HepG2 (cell line): ENCODE data around the gene SLBP. TPM values are rescaled to one million over a fixed set of nuclear protein-coding genes. Genes with fewer than 3 reads are reported as not detected.

Experiments used
- ATF7 ChIP-seq, 2 experiments: fragments of 450-650 bp in 1 of 2; sonication (generic) in 1 of 2; formaldehyde crosslinking in 1 of 2; IDR thresholded peaks; 2 replicates each; pipeline versions ENCODE4 v1.4.0 to v1.6.1; 2016 to 2020; ENCODE audit warnings: antibody characterized with exemption in 1 of 2, mild to moderate bottlenecking in 1 of 2, missing genetic modification reagents in 1 of 2
- DNMT3B ChIP-seq: conservative IDR thresholded peaks from 2 replicates; pipeline ENCODE4 v1.6.1; 2016; ENCODE audit warnings: missing biosample characterization, control low read depth
- FOXK2 ChIP-seq: fragments of 450-650 bp; IDR thresholded peaks from 2 replicates; pipeline ENCODE4 v1.6.1; 2016
- JUN ChIP-seq: sonication (generic); formaldehyde crosslinking; IDR thresholded peaks from 2 replicates; pipeline ENCODE4 v1.4.0; 2020; ENCODE audit warnings: mild to moderate bottlenecking, missing genetic modification reagents
- KAT7 ChIP-seq: IDR thresholded peaks from 2 replicates; pipeline ENCODE4 v1.6.1; 2018; ENCODE audit warnings: borderline replicate concordance, missing compliant biosample characterization
- NFKB2 ChIP-seq: sonication (generic); formaldehyde crosslinking; IDR thresholded peaks from 2 replicates; pipeline ENCODE4 v1.4.0; 2020; ENCODE audit warnings: missing genetic modification reagents, borderline replicate concordance
- PCBP1 ChIP-seq: fragments of 200-400 bp; formaldehyde crosslinking; IDR thresholded peaks from 2 replicates; pipeline ENCODE4 v1.6.1; 2017; ENCODE audit warnings: mild to moderate bottlenecking, low read depth, low read length, borderline replicate concordance
- POLR2A ChIP-seq, 2 experiments: IDR thresholded peaks; 2 replicates each; pipeline ENCODE4 v1.6.1; 2011; ENCODE audit warnings: low read depth in 2 of 2, low read length in 2 of 2, mild to moderate bottlenecking in 1 of 2, moderate library complexity in 1 of 2; ENCODE audit not compliant: insufficient read depth in 1 of 2
- RBAK ChIP-seq: sonication (generic); formaldehyde crosslinking; IDR thresholded peaks from 2 replicates; pipeline ENCODE4 v1.5.1; 2020; ENCODE audit warnings: mild to moderate bottlenecking, missing genetic modification reagents
- RELA ChIP-seq: sonication (generic); formaldehyde crosslinking; IDR thresholded peaks from 2 replicates; pipeline ENCODE4 v1.4.0; 2020; ENCODE audit warnings: missing genetic modification reagents
- RFXAP ChIP-seq: sonication (generic); formaldehyde crosslinking; IDR thresholded peaks from 2 replicates; pipeline ENCODE4 v1.4.0; 2020; ENCODE audit warnings: missing genetic modification reagents, borderline replicate concordance
- RXRB ChIP-seq: IDR thresholded peaks from 2 replicates; pipeline ENCODE4 v1.6.1; 2016; ENCODE audit warnings: borderline replicate concordance, missing genetic modification reagents, missing compliant biosample characterization
- SALL1 ChIP-seq: sonication (generic); formaldehyde crosslinking; IDR thresholded peaks from 2 replicates; pipeline ENCODE4 v1.8.0; 2022; ENCODE audit warnings: mild to moderate bottlenecking, missing genetic modification reagents
- SMAD1 ChIP-seq: sonication (generic); formaldehyde crosslinking; IDR thresholded peaks from 2 replicates; pipeline ENCODE4 v1.4.0; 2020; ENCODE audit warnings: missing genetic modification reagents, low read depth, mild to moderate bottlenecking, borderline replicate concordance
- SOX13 ChIP-seq, 3 experiments: fragments of 450-650 bp in 1 of 3; sonication (generic) in 1 of 3; formaldehyde crosslinking in 1 of 3; IDR thresholded peaks in 2 of 3; conservative IDR thresholded peaks in 1 of 3; 2 replicates each; pipeline versions ENCODE4 v1.5.0 to v1.6.1; 2016 to 2020; ENCODE audit warnings: antibody characterized with exemption in 1 of 3, mild to moderate bottlenecking in 1 of 3, missing compliant biosample characterization in 1 of 3, missing genetic modification reagents in 1 of 3, moderate library complexity in 1 of 3
- YEATS4 ChIP-seq: sonication (generic); formaldehyde crosslinking; IDR thresholded peaks from 2 replicates; pipeline ENCODE4 v1.4.0; 2020; ENCODE audit warnings: missing genetic modification reagents, borderline replicate concordance
- ZC3H4 ChIP-seq: sonication (generic); formaldehyde crosslinking; IDR thresholded peaks from 2 replicates; pipeline ENCODE4 v1.4.0; 2020; ENCODE audit warnings: missing genetic modification reagents, borderline replicate concordance
- ZNF225 ChIP-seq: sonication (generic); formaldehyde crosslinking; IDR thresholded peaks from 2 replicates; pipeline ENCODE4 v1.4.0; 2020; ENCODE audit warnings: mild to moderate bottlenecking, missing genetic modification reagents
- ZNF441 ChIP-seq: sonication (generic); formaldehyde crosslinking; IDR thresholded peaks from 2 replicates; pipeline ENCODE4 v1.7.0; 2021; ENCODE audit warnings: missing genetic modification reagents, borderline replicate concordance
- ZNF558 ChIP-seq: sonication (generic); formaldehyde crosslinking; IDR thresholded peaks from 2 replicates; pipeline ENCODE4 v1.9.0; 2022; ENCODE audit warnings: mild to moderate bottlenecking, missing genetic modification reagents, borderline replicate concordance
- ZNF720 ChIP-seq: sonication (generic); formaldehyde crosslinking; IDR thresholded peaks from 2 replicates; pipeline ENCODE4 v1.4.0; 2020; ENCODE audit warnings: missing genetic modification reagents
- ZNF790 ChIP-seq: sonication (generic); formaldehyde crosslinking; IDR thresholded peaks from 2 replicates; pipeline ENCODE4 v1.8.0; 2022; ENCODE audit warnings: missing genetic modification reagents, mild to moderate bottlenecking, borderline replicate concordance
- ZNF816 ChIP-seq: sonication (generic); formaldehyde crosslinking; IDR thresholded peaks from 2 replicates; pipeline ENCODE4 v1.8.0; 2022; ENCODE audit warnings: missing genetic modification reagents, mild to moderate bottlenecking, borderline replicate concordance
- polyA plus RNA-seq, 8 experiments: library from polyadenylated mRNA; depleted of rRNA in 3 of 8; stranded (reverse) in 7 of 8; unstranded in 1 of 8; fragments of >200 nt; fragmentation: Illumina TruSeq in 4 of 8; extraction: Trizol in 4 of 8; gene quantifications; 2 replicates each; pipeline versions ENCODE4 v1.2.1 to v1.2.3, GENCODE V29; 2011 to 2016; ENCODE audit warnings: low read depth in 4 of 8, missing spikeins in 1 of 8, mixed read lengths in 1 of 8; ENCODE audit not compliant: insufficient read depth in 1 of 8
- total RNA-seq, 5 experiments: library from RNA; depleted of rRNA; stranded (reverse); fragments of >200 nt; fragmentation: Illumina TruSeq; extraction: Trizol; gene quantifications; 2 replicates each; pipeline ENCODE4 v1.2.3, GENCODE V29; 2016; ENCODE audit warnings: low read depth in 1 of 5
- TF ChIP-seq, protein P1 (sequence below): sonication (generic); formaldehyde crosslinking; IDR thresholded peaks from 2 replicates; pipeline ENCODE4 v1.5.1; 2020; ENCODE audit warnings: mild to moderate bottlenecking, missing genetic modification reagents, moderate library complexity
- TF ChIP-seq, protein P2 (sequence below): sonication (generic); formaldehyde crosslinking; IDR thresholded peaks from 2 replicates; pipeline ENCODE4 v1.4.0; 2020; ENCODE audit warnings: mild to moderate bottlenecking, low read depth, missing genetic modification reagents

SLBP gene
- total and polyA plus RNA-seq, 2 of the 13 experiments (the other 11 are each of a cell fraction or from before 2014, with no cell fraction given) = 43.9 to 104 TPM

DNA sequence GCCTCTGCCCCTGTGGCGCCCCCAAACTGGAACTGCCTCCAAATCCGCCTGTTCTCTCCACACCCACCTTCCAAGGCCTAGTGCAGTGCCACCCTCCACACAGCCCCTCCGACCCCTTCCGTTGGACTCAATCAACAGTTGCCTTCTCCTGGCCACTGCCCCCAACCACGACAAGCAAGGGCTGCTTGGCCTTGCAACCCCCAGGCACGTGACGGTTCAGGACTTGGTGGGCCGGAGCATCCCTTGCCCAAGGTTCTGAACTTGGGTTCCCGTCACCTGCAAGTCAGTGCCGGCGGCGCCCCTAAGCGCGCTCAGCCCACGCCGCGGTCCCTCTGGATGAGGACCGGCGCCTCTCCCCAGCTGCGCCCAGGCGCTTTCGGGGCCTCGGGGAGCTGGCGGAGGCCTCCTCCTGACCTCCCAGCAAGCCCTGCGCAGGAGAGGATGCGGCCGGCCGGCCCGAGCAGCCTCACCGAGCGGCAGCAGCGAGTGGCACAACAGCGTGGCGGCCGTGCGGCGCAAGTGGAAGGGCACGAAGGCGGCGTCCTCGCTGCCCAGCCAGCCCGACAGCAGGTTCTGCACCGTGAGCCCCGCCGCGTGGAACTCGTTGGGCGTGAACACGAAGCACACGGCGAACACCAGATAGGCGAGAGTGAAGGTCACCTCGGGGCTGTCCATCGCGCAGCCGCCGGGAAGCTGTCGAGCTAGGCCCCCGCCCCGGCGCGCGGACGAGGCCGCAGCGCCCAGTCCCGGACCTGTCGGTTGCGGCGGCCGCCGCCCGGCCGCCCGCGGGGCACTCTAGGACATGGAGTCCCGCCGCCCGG lies 8.3 kb upstream of the SLBP start (continued):
- TF ChIP-seq ZNF790 (CRISPR knock-in tag) (0 out of 2 replicates have a peak, but pooled peaks have one; percentile 4), NFKB2 (peak; percentile 70; the same call in 1 of the 2 replicates), RXRB (CRISPR knock-in tag) (no peak), JUN (CRISPR knock-in tag) (no peak; the same call in 1 of the 2 replicates), ATF7 (IDR thresholded peaks at IDR 0.05) (no peak), ATF7 (CRISPR knock-in tag; IDR thresholded peaks at IDR 0.05) (0 out of 2 replicates have a peak, but pooled peaks have one; percentile 61), ZNF225 (CRISPR knock-in tag) (peak; percentile 59; the same call in 1 of the 2 replicates), SALL1 (peak; percentile 61), PCBP1 (no peak), ZNF720 (CRISPR knock-in tag) (no peak), RELA (CRISPR knock-in tag) (no peak), KAT7 (0 out of 2 replicates have a peak, but pooled peaks have one; percentile 51), SOX13 (IDR thresholded peaks at IDR 0.05) (no peak), SOX13 (CRISPR knock-in tag; conservative IDR thresholded peaks at IDR 0.05 in 1 of 2, IDR thresholded peaks at IDR 0.05 in 1 of 2) (no peak), DNMT3B (CRISPR knock-in tag) (no peak), SMAD1 (peak; percentile 75; the same call in 1 of the 2 replicates), ZNF441 (CRISPR knock-in tag) (no peak), RFXAP (CRISPR knock-in tag) (peak; percentile 34; the same call in 1 of the 2 replicates), RBAK (CRISPR knock-in tag) (no peak), ZC3H4 (CRISPR knock-in tag) (no peak), ZNF816 (CRISPR knock-in tag) (no peak), ZNF558 (CRISPR knock-in tag) (no peak; the same call in 1 of the 2 replicates), POLR2A (IDR thresholded peaks at IDR 0.05; ENCODE audit: insufficient read depth in 1 of 2, low read depth in 2 of 2, low read length in 2 of 2) (no peak), FOXK2 (no peak), YEATS4 (CRISPR knock-in tag) (peak; percentile 69; the same call in 1 of the 2 replicates)
- TF ChIP-seq, protein P1, sequence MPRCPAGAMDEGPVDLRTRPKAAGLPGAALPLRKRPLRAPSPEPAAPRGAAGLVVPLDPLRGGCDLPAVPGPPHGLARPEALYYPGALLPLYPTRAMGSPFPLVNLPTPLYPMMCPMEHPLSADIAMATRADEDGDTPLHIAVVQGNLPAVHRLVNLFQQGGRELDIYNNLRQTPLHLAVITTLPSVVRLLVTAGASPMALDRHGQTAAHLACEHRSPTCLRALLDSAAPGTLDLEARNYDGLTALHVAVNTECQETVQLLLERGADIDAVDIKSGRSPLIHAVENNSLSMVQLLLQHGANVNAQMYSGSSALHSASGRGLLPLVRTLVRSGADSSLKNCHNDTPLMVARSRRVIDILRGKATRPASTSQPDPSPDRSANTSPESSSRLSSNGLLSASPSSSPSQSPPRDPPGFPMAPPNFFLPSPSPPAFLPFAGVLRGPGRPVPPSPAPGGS = peak; percentile 39
- TF ChIP-seq, protein P2, sequence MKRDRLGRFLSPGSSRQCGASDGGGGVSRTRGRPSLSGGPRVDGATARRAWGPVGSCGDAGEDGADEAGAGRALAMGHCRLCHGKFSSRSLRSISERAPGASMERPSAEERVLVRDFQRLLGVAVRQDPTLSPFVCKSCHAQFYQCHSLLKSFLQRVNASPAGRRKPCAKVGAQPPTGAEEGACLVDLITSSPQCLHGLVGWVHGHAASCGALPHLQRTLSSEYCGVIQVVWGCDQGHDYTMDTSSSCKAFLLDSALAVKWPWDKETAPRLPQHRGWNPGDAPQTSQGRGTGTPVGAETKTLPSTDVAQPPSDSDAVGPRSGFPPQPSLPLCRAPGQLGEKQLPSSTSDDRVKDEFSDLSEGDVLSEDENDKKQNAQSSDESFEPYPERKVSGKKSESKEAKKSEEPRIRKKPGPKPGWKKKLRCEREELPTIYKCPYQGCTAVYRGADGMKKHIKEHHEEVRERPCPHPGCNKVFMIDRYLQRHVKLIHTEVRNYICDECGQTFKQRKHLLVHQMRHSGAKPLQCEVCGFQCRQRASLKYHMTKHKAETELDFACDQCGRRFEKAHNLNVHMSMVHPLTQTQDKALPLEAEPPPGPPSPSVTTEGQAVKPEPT (CRISPR knock-in tag) = 0 out of 2 replicates have a peak, but pooled peaks have one; percentile 43
